Peyer's patch (tissue), 4 donors: ENCODE data around the gene LIMCH1. TPM values are rescaled to one million over a fixed set of nuclear protein-coding genes. Genes with fewer than 3 reads are reported as not detected.

Experiments used
- DNase-seq, 3 donors: peaks; one replicate each; pipeline ENCODE4 v3.0.0-alpha.2; 2017 to 2019
- H3K27ac ChIP-seq, 4 donors: fragments of 200-600 bp; sonication (generic); one replicate each; pipeline ENCODE4 v1.5.1; 2016 to 2019
- H3K27me3 ChIP-seq, 2 donors: fragments of 200-600 bp; sonication (generic); one replicate each; pipeline ENCODE4 v1.5.1; 2019
- H3K36me3 ChIP-seq, 3 donors: fragments of 200-600 bp; sonication (generic); one replicate each; pipeline ENCODE4 v1.5.1; 2016 to 2019
- H3K4me1 ChIP-seq, 4 donors: fragments of 200-600 bp; sonication (generic); one replicate each; pipeline ENCODE4 v1.5.1; 2016 to 2019
- H3K4me3 ChIP-seq, 4 donors: fragments of 200-600 bp; sonication (generic); 1 replicate in 3 of 4; 2 replicates in 1 of 4; pipeline ENCODE4 v1.5.1; 2016 to 2019; ENCODE audit warnings: mild to moderate bottlenecking in 1 of 4
- H3K9me3 ChIP-seq, 4 donors: fragments of 200-600 bp; sonication (generic); one replicate each; pipeline ENCODE4 v1.5.1; 2016 to 2019; ENCODE audit warnings: mild to moderate bottlenecking in 1 of 4
- POLR2A ChIP-seq, 2 donors: fragments of 450-650 bp; IDR thresholded peaks; one replicate each; pipeline ENCODE4 v1.5.1; 2017; ENCODE audit warnings: antibody characterized with exemption in 2 of 2, mild to moderate bottlenecking in 2 of 2, moderate library complexity in 2 of 2
- total RNA-seq, 4 donors: library from RNA; depleted of rRNA; stranded (reverse); fragments of >200 nt; gene quantifications; one replicate each; pipeline ENCODE4 v1.1.0, GENCODE V29; 2016
- TF ChIP-seq, protein P1 (sequence below), 6 experiments: fragments of 450-650 bp in 4 of 6; fragments of 200-600 bp in 2 of 6; sonication (generic) in 1 of 6; IDR thresholded peaks; one replicate each; pipeline ENCODE4 v1.5.1; 2017 to 2019; ENCODE audit warnings: antibody characterized with exemption in 6 of 6, mild to moderate bottlenecking in 3 of 6, moderate library complexity in 1 of 6

The LIMCH1 gene
- total RNA-seq, 4 donors from 2014 or later: 11.1 to 56.9 (median 20.4) TPM

DNA sequence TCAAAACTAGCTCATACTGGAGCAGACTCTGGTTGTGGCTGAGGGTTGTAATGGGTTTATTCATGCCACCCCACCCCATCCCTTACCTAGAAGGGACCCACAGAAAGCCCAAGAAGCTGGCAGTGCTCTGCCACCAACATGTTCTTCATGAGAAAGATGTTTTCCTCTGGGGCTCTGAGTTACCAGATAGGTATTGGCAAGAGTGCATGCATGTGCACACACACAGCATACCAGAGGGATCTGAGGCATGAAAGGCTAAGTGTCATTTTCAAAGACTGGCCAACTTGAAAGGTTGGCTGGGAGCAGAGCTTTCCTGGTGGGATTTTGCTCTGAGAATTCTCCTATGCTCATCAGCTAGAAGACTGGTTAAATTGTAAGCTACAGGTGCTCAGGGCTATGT is 145.4 kb downstream of the LIMCH1 start:
- DNase-seq: no peak
- Histone ChIP-seq H3K27ac (no peak overlapping the region), H3K4me1 (no peaks in the 10 kb centered on the region), H3K36me3 (peaks cover 0 to 4% (median 0%) of the 10 kb centered on the region in 3 donors), H3K9me3 (no peaks in the 10 kb centered on the region), H3K27me3 (no peaks in the 10 kb centered on the region), H3K4me3 (no peak overlapping the region)
- TF ChIP-seq, protein P1, sequence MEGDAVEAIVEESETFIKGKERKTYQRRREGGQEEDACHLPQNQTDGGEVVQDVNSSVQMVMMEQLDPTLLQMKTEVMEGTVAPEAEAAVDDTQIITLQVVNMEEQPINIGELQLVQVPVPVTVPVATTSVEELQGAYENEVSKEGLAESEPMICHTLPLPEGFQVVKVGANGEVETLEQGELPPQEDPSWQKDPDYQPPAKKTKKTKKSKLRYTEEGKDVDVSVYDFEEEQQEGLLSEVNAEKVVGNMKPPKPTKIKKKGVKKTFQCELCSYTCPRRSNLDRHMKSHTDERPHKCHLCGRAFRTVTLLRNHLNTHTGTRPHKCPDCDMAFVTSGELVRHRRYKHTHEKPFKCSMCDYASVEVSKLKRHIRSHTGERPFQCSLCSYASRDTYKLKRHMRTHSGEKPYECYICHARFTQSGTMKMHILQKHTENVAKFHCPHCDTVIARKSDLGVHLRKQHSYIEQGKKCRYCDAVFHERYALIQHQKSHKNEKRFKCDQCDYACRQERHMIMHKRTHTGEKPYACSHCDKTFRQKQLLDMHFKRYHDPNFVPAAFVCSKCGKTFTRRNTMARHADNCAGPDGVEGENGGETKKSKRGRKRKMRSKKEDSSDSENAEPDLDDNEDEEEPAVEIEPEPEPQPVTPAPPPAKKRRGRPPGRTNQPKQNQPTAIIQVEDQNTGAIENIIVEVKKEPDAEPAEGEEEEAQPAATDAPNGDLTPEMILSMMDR (IDR thresholded peaks at IDR 0.05): no peak
- no peak for TF ChIP-seq POLR2A (IDR thresholded peaks at IDR 0.05)

DNA sequence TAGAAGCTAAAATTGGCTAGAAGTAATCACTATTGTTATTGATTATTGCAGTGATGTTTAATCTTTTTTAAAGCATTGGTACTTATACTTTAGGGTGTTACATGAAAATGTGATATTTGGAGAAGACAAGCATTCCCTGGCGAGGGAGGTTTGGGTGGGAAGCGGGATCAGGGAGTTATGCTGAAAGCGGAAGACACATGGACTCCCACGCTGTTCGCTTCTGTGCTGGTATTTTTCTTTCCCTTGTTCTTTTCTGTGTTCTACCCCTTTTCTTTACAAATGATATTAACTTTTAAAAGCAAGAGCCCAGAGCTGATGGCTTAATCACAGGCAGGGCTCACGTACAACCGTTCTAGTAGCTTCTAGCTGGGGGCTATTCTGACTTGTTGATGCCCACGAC is 148.9 kb downstream of the LIMCH1 start:
- Histone ChIP-seq H3K4me1 (no peaks in the 10 kb centered on the region), H3K4me3 (no peak overlapping the region), H3K9me3 (no peaks in the 10 kb centered on the region), H3K27me3 (no peaks in the 10 kb centered on the region), H3K27ac (no peak overlapping the region), H3K36me3 (no peaks in the 10 kb centered on the region)
- no peak for TF ChIP-seq POLR2A (IDR thresholded peaks at IDR 0.05)
- TF ChIP-seq, protein P1 (IDR thresholded peaks at IDR 0.05): no peak
- DNase-seq: no peak

DNA sequence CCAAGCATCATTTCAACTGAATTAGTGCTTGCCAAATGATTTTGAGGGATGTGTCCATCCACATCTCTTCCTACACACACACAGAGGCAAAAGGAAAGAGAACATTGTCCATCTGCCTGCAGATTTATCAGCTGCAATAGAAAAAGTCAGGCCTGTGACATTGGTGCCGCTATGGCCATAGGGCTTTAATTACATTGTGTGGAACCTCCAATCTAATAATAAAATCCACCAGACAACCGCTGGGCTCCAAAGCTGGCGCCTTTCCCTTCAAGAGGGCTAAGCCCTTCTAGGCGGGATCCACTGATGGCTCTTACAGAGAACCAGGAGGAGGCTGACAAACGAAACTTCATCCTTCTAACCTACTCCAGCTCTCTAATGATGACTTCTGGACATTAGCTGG is 150.0 kb downstream of the LIMCH1 start:
- no peaks in the 10 kb centered on the region for H3K4me1 ChIP-seq
- no peaks in the 10 kb centered on the region for H3K36me3 ChIP-seq
- TF ChIP-seq POLR2A (IDR thresholded peaks at IDR 0.05): no peak
- TF ChIP-seq, protein P1 (IDR thresholded peaks at IDR 0.05): no peak

DNA sequence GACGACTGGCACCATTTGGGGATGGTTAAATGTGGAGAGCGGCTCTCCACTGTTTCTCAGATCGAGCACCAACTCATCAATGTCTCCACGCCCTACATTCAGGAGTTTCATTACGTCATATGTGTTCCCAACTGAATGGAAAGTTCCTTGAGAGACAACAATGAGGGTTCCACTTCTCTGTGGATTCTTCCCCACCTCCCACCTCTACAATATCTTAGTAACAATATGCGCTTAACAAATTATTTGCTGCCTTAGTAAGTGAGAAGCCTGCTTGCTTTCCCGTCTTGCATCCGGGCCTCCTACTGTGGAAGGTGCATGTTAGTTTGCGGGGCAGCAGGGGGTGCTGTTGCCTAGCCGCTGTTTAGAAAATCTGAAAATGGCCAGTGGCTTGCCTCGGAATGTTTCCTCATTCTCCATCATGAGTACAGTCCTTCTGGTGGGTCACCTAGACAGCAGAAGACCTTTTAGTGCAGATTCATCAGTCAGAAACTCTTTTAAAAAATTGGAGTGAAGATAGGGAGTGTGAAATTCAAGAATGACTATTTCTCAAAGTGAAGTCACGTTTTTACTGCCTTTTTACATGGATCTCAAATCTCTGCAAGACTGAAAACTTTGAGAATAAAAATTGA is 154.9 kb downstream of the LIMCH1 start:
- TF ChIP-seq, protein P1 (IDR thresholded peaks at IDR 0.05): peak in 5 of 6 experiments; percentile 28 to 84 (median 66)
- TF ChIP-seq POLR2A (IDR thresholded peaks at IDR 0.05): no peak

More for the DNA sequence above, 150.0 kb downstream of the LIMCH1 start:
- Histone ChIP-seq H3K27me3 (no peaks in the 10 kb centered on the region), H3K27ac (no peak overlapping the region), H3K4me3 (no peak overlapping the region), H3K9me3 (no peaks in the 10 kb centered on the region)
- no peak for DNase-seq

DNA sequence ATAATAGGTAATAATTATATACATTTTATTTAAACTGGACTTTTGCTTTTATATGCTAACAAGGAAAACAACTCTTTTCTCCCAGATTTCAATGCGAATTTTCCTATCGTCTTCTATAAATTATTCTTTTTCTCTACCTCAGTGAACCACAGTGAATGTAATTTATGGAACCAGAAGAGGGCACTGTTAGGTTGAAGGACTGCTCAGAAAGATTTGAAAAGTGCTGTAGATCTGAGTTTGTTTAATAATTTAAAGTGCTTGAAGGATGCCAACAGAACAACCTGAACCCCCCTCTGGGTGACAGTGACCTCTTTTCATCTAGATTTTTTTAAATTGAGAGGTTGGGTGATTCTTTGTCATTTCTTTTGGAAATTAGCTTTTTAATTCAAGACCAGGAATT is 155.7 kb downstream of the LIMCH1 start:
- Histone ChIP-seq H3K4me1 (no peaks in the 10 kb centered on the region), H3K27me3 (no peaks in the 10 kb centered on the region), H3K9me3 (no peaks in the 10 kb centered on the region), H3K27ac (no peak overlapping the region), H3K36me3 (no peaks in the 10 kb centered on the region), H3K4me3 (no peak overlapping the region)
- no peak for DNase-seq
- no peak for TF ChIP-seq POLR2A (IDR thresholded peaks at IDR 0.05)
- TF ChIP-seq, protein P1 (IDR thresholded peaks at IDR 0.05): peak in 5 of 6 experiments; percentile 6 to 44 (median 20)

More for the DNA sequence above, 154.9 kb downstream of the LIMCH1 start:
- peak in 2 of 3 donors; percentile 49 to 62 for DNase-seq
- H3K27me3 ChIP-seq: no peaks in the 10 kb centered on the region
- H3K4me3 ChIP-seq: no peak overlapping the region
- H3K36me3 ChIP-seq: no peaks in the 10 kb centered on the region
- H3K9me3 ChIP-seq: no peaks in the 10 kb centered on the region
- H3K27ac ChIP-seq: no peak overlapping the region
- no peaks in the 10 kb centered on the region for H3K4me1 ChIP-seq
